Liver (tissue), 3 donors: ENCODE results near the gene PLOD3.

Experiments
- ATF3 ChIP-seq: IDR thresholded peaks from 2 replicates; pipeline ENCODE4 v1.6.1; 2016; ENCODE audit warnings: antibody characterized with exemption
- EGR1 ChIP-seq, 2 donors: IDR thresholded peaks; 2 replicates each; pipeline ENCODE4 v1.6.1; 2016 to 2018; ENCODE audit warnings: antibody characterized with exemption in 2 of 2, low read depth in 2 of 2
- FOXA2 ChIP-seq: IDR thresholded peaks from 2 replicates; pipeline ENCODE4 v1.6.1; 2016; ENCODE audit warnings: antibody characterized with exemption
- GABPA ChIP-seq, 2 donors: IDR thresholded peaks in 1 of 2; conservative IDR thresholded peaks in 1 of 2; 2 replicates each; pipeline ENCODE4 v1.6.1; 2016; ENCODE audit warnings: antibody characterized with exemption in 2 of 2, mild to moderate bottlenecking in 1 of 2, moderate library complexity in 1 of 2
- HNF4G ChIP-seq: IDR thresholded peaks from 2 replicates; pipeline ENCODE4 v1.6.1; 2016; ENCODE audit warnings: antibody characterized with exemption
- JUND ChIP-seq, 2 donors: IDR thresholded peaks; 2 replicates each; pipeline ENCODE4 v1.6.1; 2016; ENCODE audit warnings: antibody characterized with exemption in 2 of 2
- NR2F2 ChIP-seq: IDR thresholded peaks from 2 replicates; pipeline ENCODE4 v1.6.1; 2016; ENCODE audit warnings: antibody characterized with exemption
- RAD21 ChIP-seq, 2 donors: IDR thresholded peaks; 2 replicates each; pipeline ENCODE4 v1.6.1; 2016; ENCODE audit warnings: antibody characterized with exemption in 2 of 2, mild to moderate bottlenecking in 2 of 2
- RXRA ChIP-seq, 2 donors: IDR thresholded peaks; 2 replicates each; pipeline ENCODE4 v1.6.1; 2017 to 2018; ENCODE audit warnings: antibody characterized with exemption in 2 of 2, mild to moderate bottlenecking in 1 of 2
- TAF1 ChIP-seq: conservative IDR thresholded peaks from 2 replicates; pipeline ENCODE4 v1.6.1; 2016; ENCODE audit warnings: antibody characterized with exemption, mild to moderate bottlenecking
- YY1 ChIP-seq: IDR thresholded peaks from 2 replicates; pipeline ENCODE4 v1.6.1; 2016; ENCODE audit warnings: antibody characterized with exemption, mild to moderate bottlenecking
- TF ChIP-seq, protein P1 (sequence below): fragments of 150-350 bp; IDR thresholded peaks from 2 replicates; pipeline ENCODE4 v1.5.1; 2017; ENCODE audit warnings: improper control_type of control experiment, low read depth, low read length; ENCODE audit not compliant: missing input control
- TF ChIP-seq, protein P2 (sequence below): IDR thresholded peaks from 2 replicates; pipeline ENCODE4 v1.6.1; 2016; ENCODE audit warnings: antibody characterized with exemption, mild to moderate bottlenecking
- TF ChIP-seq, protein P3 (sequence below): IDR thresholded peaks from 2 replicates; pipeline ENCODE4 v1.6.1; 2016; ENCODE audit warnings: antibody characterized with exemption
- donor health status: healthy.
- donor health status: healthy.

- TF ChIP-seq, protein P1, sequence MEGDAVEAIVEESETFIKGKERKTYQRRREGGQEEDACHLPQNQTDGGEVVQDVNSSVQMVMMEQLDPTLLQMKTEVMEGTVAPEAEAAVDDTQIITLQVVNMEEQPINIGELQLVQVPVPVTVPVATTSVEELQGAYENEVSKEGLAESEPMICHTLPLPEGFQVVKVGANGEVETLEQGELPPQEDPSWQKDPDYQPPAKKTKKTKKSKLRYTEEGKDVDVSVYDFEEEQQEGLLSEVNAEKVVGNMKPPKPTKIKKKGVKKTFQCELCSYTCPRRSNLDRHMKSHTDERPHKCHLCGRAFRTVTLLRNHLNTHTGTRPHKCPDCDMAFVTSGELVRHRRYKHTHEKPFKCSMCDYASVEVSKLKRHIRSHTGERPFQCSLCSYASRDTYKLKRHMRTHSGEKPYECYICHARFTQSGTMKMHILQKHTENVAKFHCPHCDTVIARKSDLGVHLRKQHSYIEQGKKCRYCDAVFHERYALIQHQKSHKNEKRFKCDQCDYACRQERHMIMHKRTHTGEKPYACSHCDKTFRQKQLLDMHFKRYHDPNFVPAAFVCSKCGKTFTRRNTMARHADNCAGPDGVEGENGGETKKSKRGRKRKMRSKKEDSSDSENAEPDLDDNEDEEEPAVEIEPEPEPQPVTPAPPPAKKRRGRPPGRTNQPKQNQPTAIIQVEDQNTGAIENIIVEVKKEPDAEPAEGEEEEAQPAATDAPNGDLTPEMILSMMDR: no peak
- TF ChIP-seq RAD21 (IDR thresholded peaks at IDR 0.05) (no peak), JUND (IDR thresholded peaks at IDR 0.05) (no peak), EGR1 (IDR thresholded peaks at IDR 0.05; ENCODE audit: low read depth in 2 of 2) (no peak), ATF3 (no peak), GABPA (IDR thresholded peaks at IDR 0.05 in 1 of 2, conservative IDR thresholded peaks at IDR 0.05 in 1 of 2) (no peak), FOXA2 (no peak), YY1 (no peak), TAF1 (no peak), RXRA (IDR thresholded peaks at IDR 0.05) (no peak), NR2F2 (no peak), HNF4G (no peak)
- TF ChIP-seq, protein P2, sequence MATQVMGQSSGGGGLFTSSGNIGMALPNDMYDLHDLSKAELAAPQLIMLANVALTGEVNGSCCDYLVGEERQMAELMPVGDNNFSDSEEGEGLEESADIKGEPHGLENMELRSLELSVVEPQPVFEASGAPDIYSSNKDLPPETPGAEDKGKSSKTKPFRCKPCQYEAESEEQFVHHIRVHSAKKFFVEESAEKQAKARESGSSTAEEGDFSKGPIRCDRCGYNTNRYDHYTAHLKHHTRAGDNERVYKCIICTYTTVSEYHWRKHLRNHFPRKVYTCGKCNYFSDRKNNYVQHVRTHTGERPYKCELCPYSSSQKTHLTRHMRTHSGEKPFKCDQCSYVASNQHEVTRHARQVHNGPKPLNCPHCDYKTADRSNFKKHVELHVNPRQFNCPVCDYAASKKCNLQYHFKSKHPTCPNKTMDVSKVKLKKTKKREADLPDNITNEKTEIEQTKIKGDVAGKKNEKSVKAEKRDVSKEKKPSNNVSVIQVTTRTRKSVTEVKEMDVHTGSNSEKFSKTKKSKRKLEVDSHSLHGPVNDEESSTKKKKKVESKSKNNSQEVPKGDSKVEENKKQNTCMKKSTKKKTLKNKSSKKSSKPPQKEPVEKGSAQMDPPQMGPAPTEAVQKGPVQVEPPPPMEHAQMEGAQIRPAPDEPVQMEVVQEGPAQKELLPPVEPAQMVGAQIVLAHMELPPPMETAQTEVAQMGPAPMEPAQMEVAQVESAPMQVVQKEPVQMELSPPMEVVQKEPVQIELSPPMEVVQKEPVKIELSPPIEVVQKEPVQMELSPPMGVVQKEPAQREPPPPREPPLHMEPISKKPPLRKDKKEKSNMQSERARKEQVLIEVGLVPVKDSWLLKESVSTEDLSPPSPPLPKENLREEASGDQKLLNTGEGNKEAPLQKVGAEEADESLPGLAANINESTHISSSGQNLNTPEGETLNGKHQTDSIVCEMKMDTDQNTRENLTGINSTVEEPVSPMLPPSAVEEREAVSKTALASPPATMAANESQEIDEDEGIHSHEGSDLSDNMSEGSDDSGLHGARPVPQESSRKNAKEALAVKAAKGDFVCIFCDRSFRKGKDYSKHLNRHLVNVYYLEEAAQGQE: no peak
- TF ChIP-seq, protein P3, sequence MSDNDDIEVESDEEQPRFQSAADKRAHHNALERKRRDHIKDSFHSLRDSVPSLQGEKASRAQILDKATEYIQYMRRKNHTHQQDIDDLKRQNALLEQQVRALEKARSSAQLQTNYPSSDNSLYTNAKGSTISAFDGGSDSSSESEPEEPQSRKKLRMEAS: no peak
Observed at GRCh38 chr7:101201695-101202602, 15.4 kb downstream of the PLOD3 start.
